GM18511 (cell line): Measurements from ENCODE around the gene CENPF.
"Not testable (repeated sequence)": the region's sequence is repeated elsewhere in the genome, so short reads cannot be mapped to it uniquely, and the experiment has no call there.

Experiments used
- ATAC-seq: cut with Tn5 transposase; IDR thresholded peaks from one replicate; pipeline ENCODE4 v1.9.1; 2021; ENCODE audit warnings: mild to moderate bottlenecking, moderate library complexity; ENCODE audit not compliant: unreplicated experiment

The CENPF gene

GRCh38 chr1:214658175-214658574, 55.2 kb downstream of the CENPF start:
- no peak for ATAC-seq

- ATAC-seq, result no peak
Observed at GRCh38 chr1:214658785-214659184, 55.8 kb downstream of the CENPF start.

GRCh38 chr1:214660190-214660589, 57.2 kb downstream of the CENPF start:
- no peak for ATAC-seq

- no peak for ATAC-seq
Observed at GRCh38 chr1:214660900-214661299, 57.9 kb downstream of the CENPF start.

GRCh38 chr1:214662223-214662785, 59.3 kb downstream of the CENPF start:
- no peak for ATAC-seq

GRCh38 chr1:214664651-214665433, 61.8 kb downstream of the CENPF start:
- no peak for ATAC-seq

- ATAC-seq, result no peak
Observed at GRCh38 chr1:214665606-214666110, 62.7 kb downstream of the CENPF start.

- ATAC-seq, result no peak
Observed at GRCh38 chr1:214666674-214667073, 63.7 kb downstream of the CENPF start.

GRCh38 chr1:214670098-214670497, 67.1 kb downstream of the CENPF start:
- ATAC-seq, result no peak

- ATAC-seq, result not testable (repeated sequence)
Observed at GRCh38 chr1:214673029-214673428, 70.0 kb downstream of the CENPF start.

- ATAC-seq, result no peak
Observed at GRCh38 chr1:214673576-214673975, 70.6 kb downstream of the CENPF start.

GRCh38 chr1:214675524-214675923, 72.5 kb downstream of the CENPF start:
- not testable (repeated sequence) for ATAC-seq

GRCh38 chr1:214676747-214677146, 73.8 kb downstream of the CENPF start:
- no peak for ATAC-seq

- no peak for ATAC-seq
Observed at GRCh38 chr1:214677945-214678344, 75.0 kb downstream of the CENPF start.

GRCh38 chr1:214678386-214678785, 75.4 kb downstream of the CENPF start:
- no peak for ATAC-seq

GRCh38 chr1:214683621-214684020, 80.6 kb downstream of the CENPF start:
- ATAC-seq, result no peak

- no peak for ATAC-seq
Observed at GRCh38 chr1:214685906-214686305, 82.9 kb downstream of the CENPF start.

GRCh38 chr1:214686497-214686896, 83.5 kb downstream of the CENPF start:
- no peak for ATAC-seq

GRCh38 chr1:214688891-214689290, 85.9 kb downstream of the CENPF start:
- ATAC-seq, result no peak

- ATAC-seq, result no peak
Observed at GRCh38 chr1:214694769-214695168, 91.8 kb downstream of the CENPF start.

- no peak for ATAC-seq
Observed at GRCh38 chr1:214698559-214698958, 95.6 kb downstream of the CENPF start.

GRCh38 chr1:214700437-214700836, 97.4 kb downstream of the CENPF start:
- ATAC-seq, result no peak
